HCT116 (cell line): Measurements from ENCODE around the gene FBXL3. TPM values are rescaled to one million over a fixed set of nuclear protein-coding genes. Genes with fewer than 3 reads are reported as not detected.

Experiments used
- ATAC-seq: fragments of 200-7000 bp; cut with Tn5 transposase; 2 replicates; pipeline ENCODE4 v1.9.1; 2020; ENCODE audit warnings: mild to moderate bottlenecking, moderate library complexity
- BruUV-seq: library from RNA; stranded (reverse); fragments of 400-500 nt; replicated peaks from 2 replicates; lab custom pipeline; 2021; lab: Mats Ljungman, UMichigan
- CTCF ChIA-PET: fragments of 300-600 bp; sonication (Branson Sonifier 250); formaldehyde crosslinking; loops from one replicate; lab custom pipeline; 2021; ENCODE audit warnings: antibody characterized with exemption; lab: Charles Lee
- POLR2A ChIA-PET: fragments of 300-600, 350-600 bp; sonication (Branson Sonifier 250); formaldehyde crosslinking; loops from one replicate; lab custom pipeline; 2021; ENCODE audit warnings: antibody characterized with exemption; lab: Charles Lee
- RAD21 ChIA-PET, 2 experiments: fragments of 300-600 bp; sonication (Branson Sonifier 250); formaldehyde crosslinking; loops; one replicate each; lab custom pipeline; 2023; ENCODE audit warnings: low total read pairs in 2 of 2; ENCODE audit not compliant: uncharacterized antibody in 2 of 2, unreplicated experiment in 2 of 2, low non-redundant PET in 1 of 2; lab: Charles Lee
- DNase-seq: peaks from one replicate; pipeline ENCODE4 v3.0.0-alpha.2; 2010; ENCODE audit warnings: low read depth, low spot score
- H2AFZ ChIP-seq: fragments of 200-600 bp; shearing (Covaris generic), sonication (generic); 2 replicates; pipeline ENCODE4 v1.6.1; 2017; ENCODE audit warnings: low read depth, mixed run types, mixed read lengths, antibody characterized with exemption, low read length; ENCODE audit not compliant: poor library complexity, severe bottlenecking
- H3K27ac ChIP-seq: 2 replicates; pipeline ENCODE4 v1.5.1; 2012; ENCODE audit warnings: low read depth, low read length
- H3K27me3 ChIP-seq: fragments of 200-600 bp; sonication (generic); 2 replicates; pipeline ENCODE4 v1.6.1; 2016; ENCODE audit warnings: mixed run types, low read length, mixed read lengths; ENCODE audit not compliant: insufficient read depth
- H3K36me3 ChIP-seq, 2 experiments: fragments of 200-500 bp in 1 of 2; fragments of 200-600 bp in 1 of 2; sonication (Bioruptor generic) in 1 of 2; sonication (generic) in 1 of 2; 2 replicates each; pipeline versions ENCODE4 v1.5.1 to v1.6.1; 2014 to 2016; ENCODE audit warnings: low read length in 2 of 2, inconsistent platforms in 1 of 2, mixed read lengths in 1 of 2, mixed run types in 1 of 2; ENCODE audit not compliant: insufficient read depth in 2 of 2, control insufficient read depth in 1 of 2
- H3K4me1 ChIP-seq, 2 experiments: fragments of 200-600 bp in 1 of 2; sonication (generic) in 1 of 2; 2 replicates each; pipeline versions ENCODE4 v1.5.1 to v1.6.1; 2012 to 2017; ENCODE audit warnings: low read length in 2 of 2, inconsistent platforms in 1 of 2, mild to moderate bottlenecking in 1 of 2, mixed read lengths in 1 of 2, mixed run types in 1 of 2, moderate library complexity in 1 of 2; ENCODE audit not compliant: insufficient read depth in 2 of 2, control insufficient read depth in 1 of 2
- H3K4me2 ChIP-seq: fragments of 200-600 bp; sonication (generic); 2 replicates; pipeline ENCODE4 v1.6.1; 2017; ENCODE audit warnings: mixed run types, low read length, mixed read lengths
- H3K4me3 ChIP-seq, 2 experiments: fragments of 200-600 bp in 1 of 2; sonication (generic) in 1 of 2; replicated peaks in 1 of 2; 2 replicates each; pipeline ENCODE4 v1.5.1; 2011 to 2016; ENCODE audit warnings: low read length in 2 of 2, control low read depth in 1 of 2, low read depth in 1 of 2, mild to moderate bottlenecking in 1 of 2, mixed read lengths in 1 of 2, mixed run types in 1 of 2
- H3K79me2 ChIP-seq: fragments of 200-600 bp; sonication (generic); 2 replicates; pipeline ENCODE4 v1.6.1; 2017; ENCODE audit warnings: mild to moderate bottlenecking, mixed run types, low read length, moderate library complexity, mixed read lengths; ENCODE audit not compliant: insufficient read depth
- H3K9ac ChIP-seq: fragments of 200-600 bp; sonication (generic); 2 replicates; pipeline ENCODE4 v1.6.1; 2016; ENCODE audit warnings: low read length, mixed read lengths
- H3K9me2 ChIP-seq: fragments of 200-600 bp; sonication (generic), shearing (Covaris generic); 2 replicates; pipeline ENCODE4 v1.6.1; 2017; ENCODE audit warnings: mixed run types, mild to moderate bottlenecking, moderate library complexity; ENCODE audit not compliant: insufficient read depth
- H3K9me3 ChIP-seq, 2 experiments: fragments of 200-500 bp in 1 of 2; fragments of 200-600 bp in 1 of 2; sonication (Bioruptor generic) in 1 of 2; sonication (generic) in 1 of 2; 2 replicates each; pipeline ENCODE4 v1.6.1; 2014 to 2017; ENCODE audit warnings: low read length in 2 of 2, mixed read lengths in 2 of 2, inconsistent platforms in 1 of 2, low read depth in 1 of 2, mild to moderate bottlenecking in 1 of 2, mixed run types in 1 of 2, moderate library complexity in 1 of 2; ENCODE audit not compliant: control insufficient read depth in 1 of 2, insufficient read depth in 1 of 2
- H4K20me1 ChIP-seq: fragments of 200-600 bp; sonication (generic), shearing (Covaris generic); 2 replicates; pipeline ENCODE4 v1.6.1; 2017; ENCODE audit warnings: mixed run types, mild to moderate bottlenecking, moderate library complexity; ENCODE audit not compliant: insufficient read depth
- ATF3 ChIP-seq: IDR thresholded peaks from 2 replicates; pipeline ENCODE4 v1.6.1; 2012
- CTCF ChIP-seq, 3 experiments: fragments of 200-600 bp in 1 of 3; sonication (generic) in 1 of 3; IDR thresholded peaks in 2 of 3; conservative IDR thresholded peaks in 1 of 3; 2 replicates each; pipeline ENCODE4 v1.5.1; 2012 to 2017; ENCODE audit warnings: low read depth in 2 of 3, low read length in 2 of 3, antibody characterized with exemption in 1 of 3, borderline replicate concordance in 1 of 3, control low read depth in 1 of 3, mild to moderate bottlenecking in 1 of 3, mixed read lengths in 1 of 3, mixed run types in 1 of 3, moderate library complexity in 1 of 3; ENCODE audit not compliant: insufficient read depth in 1 of 3
- EGR1 ChIP-seq: IDR thresholded peaks from 2 replicates; pipeline ENCODE4 v1.6.1; 2012; ENCODE audit warnings: low read depth
- ELF1 ChIP-seq: IDR thresholded peaks from 2 replicates; pipeline ENCODE4 v1.6.1; 2012; ENCODE audit warnings: low read depth, borderline replicate concordance
- EZH2phosphoT487 ChIP-seq: fragments of 200-600 bp; IDR thresholded peaks from 2 replicates; pipeline ENCODE4 v1.6.1; 2018; ENCODE audit warnings: antibody characterized with exemption, borderline replicate concordance
- JUND ChIP-seq: IDR thresholded peaks from 2 replicates; pipeline ENCODE4 v1.6.1; 2012
- TCF7L2 ChIP-seq: IDR thresholded peaks from 2 replicates; pipeline ENCODE4 v1.7.0; 2011; ENCODE audit warnings: borderline replicate concordance, inconsistent platforms; ENCODE audit not compliant: insufficient read depth, insufficient read length; ENCODE audit errors: extremely low read depth
- ZBTB33 ChIP-seq: IDR thresholded peaks from 2 replicates; pipeline ENCODE4 v1.6.1; 2011; ENCODE audit warnings: mild to moderate bottlenecking, low read length, moderate library complexity; ENCODE audit not compliant: insufficient replicate concordance; ENCODE audit errors: extremely low read depth
- ZNF274 ChIP-seq: fragments of 200-500 bp; sonication (Bioruptor generic); IDR thresholded peaks from 2 replicates; pipeline ENCODE4 v1.6.1; 2014; ENCODE audit warnings: mild to moderate bottlenecking, low read depth, low read length, inconsistent platforms
- intact Hi-C: fragments of 100-400 bp; cut with micrococcal nuclease; formaldehyde crosslinking; loops from 2 replicates; pipeline ENCODE4 v1.10.0; 2022
- total RNA-seq: library from RNA; stranded (reverse); gene quantifications from one replicate; pipeline ENCODE4 v1.2.1, GENCODE V29; 2021; ENCODE audit not compliant: unreplicated experiment

FBXL3 gene
- total RNA-seq, 1 experiment from 2014 or later, result 24.0 TPM

- BruUV-seq, result no TSS peak
- intact Hi-C loops, result no loop called here
- Histone ChIP-seq H3K9me2 (no peaks in the 10 kb centered on the region), H3K4me1 (no peaks in the 10 kb centered on the region), H3K9me3 (no peaks in the 10 kb centered on the region), H3K36me3 (peaks cover 13 to 17% of the 10 kb centered on the region in 2 experiments; a peak in 3 of 4 replicates), H4K20me1 (no peaks in the 10 kb centered on the region), H3K79me2 (no peaks in the 10 kb centered on the region), H3K27ac (no peak overlapping the region), H3K27me3 (no peaks in the 10 kb centered on the region), H2AFZ (no peak overlapping the region), H3K4me2 (no peak overlapping the region), H3K9ac (no peak overlapping the region)
- ChIA-PET POLR2A (no interaction called here), RAD21 (no interaction called here)
- no peak for TF ChIP-seq CTCF (IDR thresholded peaks at IDR 0.05 in 2 of 3, conservative IDR thresholded peaks at IDR 0.05 in 1 of 3; ENCODE audit: borderline replicate concordance in 1 of 3, insufficient read depth in 1 of 3, low read depth in 2 of 3, low read length in 2 of 3)
- no peak for TF ChIP-seq ZBTB33
- no peak for TF ChIP-seq JUND
- TF ChIP-seq ZNF274, result no peak
- no peak for TF ChIP-seq EZH2phosphoT487
- no peak for TF ChIP-seq EGR1
- no peak for TF ChIP-seq ATF3
- no peak for TF ChIP-seq TCF7L2
- TF ChIP-seq ELF1, result no peak
- TF ChIP-seq, all 23 proteins: peak for 0
- no peak overlapping the region for H3K4me3 ChIP-seq
- DNase-seq, result no peak
- ATAC-seq, result no peak
- CTCF ChIA-PET, result no interaction called here
These were observed 34.4 kb upstream of the FBXL3 start for GRCh38 chr13:77061362-77061761.
